GM23248 (cell line): ENCODE measurements around the gene EIF3B. TPM values are rescaled to one million over a fixed set of nuclear protein-coding genes. Genes with fewer than 3 reads are reported as not detected.
A peak's percentile ranks its signal among the peaks of the same experiment; 100 is the strongest.
"Not testable (repeated sequence)": the region's sequence is repeated elsewhere in the genome, so short reads cannot be mapped to it uniquely, and the experiment has no call there.

Experiments
- DNase-seq: peaks from one replicate; pipeline ENCODE4 v3.0.0-alpha.2; 2015
- H2AFZ ChIP-seq: fragments of 200-600 bp; sonication (generic); 2 replicates; pipeline ENCODE4 v1.6.1; 2016; ENCODE audit warnings: antibody characterized with exemption
- H3F3A ChIP-seq: fragments of 200-600 bp; sonication (generic); 2 replicates; pipeline ENCODE4 v1.6.1; 2016; ENCODE audit warnings: mild to moderate bottlenecking, antibody characterized with exemption, mixed run types; ENCODE audit not compliant: insufficient read depth
- H3K27ac ChIP-seq: fragments of 200-600 bp; sonication (generic); 2 replicates; pipeline ENCODE4 v1.5.1; 2016; ENCODE audit warnings: mild to moderate bottlenecking
- H3K27me3 ChIP-seq: fragments of 200-600 bp; sonication (generic); replicated peaks from 2 replicates; pipeline ENCODE4 v1.6.1; 2016; ENCODE audit warnings: mild to moderate bottlenecking; ENCODE audit not compliant: insufficient read depth
- H3K36me3 ChIP-seq: fragments of 200-600 bp; sonication (generic); 2 replicates; pipeline ENCODE4 v1.6.1; 2016; ENCODE audit warnings: low read depth, mild to moderate bottlenecking
- H3K4me1 ChIP-seq: fragments of 200-600 bp; sonication (generic); 2 replicates; pipeline ENCODE4 v1.6.1; 2016; ENCODE audit warnings: mild to moderate bottlenecking; ENCODE audit not compliant: insufficient read depth
- H3K4me2 ChIP-seq: fragments of 200-600 bp; sonication (generic); one replicate; pipeline ENCODE4 v1.6.1; 2016; ENCODE audit warnings: mild to moderate bottlenecking; ENCODE audit not compliant: unreplicated experiment
- H3K4me3 ChIP-seq: fragments of 200-600 bp; sonication (generic); 2 replicates; pipeline ENCODE4 v1.5.1; 2016; ENCODE audit warnings: mild to moderate bottlenecking
- H3K79me2 ChIP-seq: fragments of 200-600 bp; sonication (generic); 2 replicates; pipeline ENCODE4 v1.6.1; 2016; ENCODE audit warnings: mild to moderate bottlenecking; ENCODE audit not compliant: insufficient read depth
- H3K9ac ChIP-seq: fragments of 200-600 bp; sonication (generic); 2 replicates; pipeline ENCODE4 v1.6.1; 2016; ENCODE audit warnings: mild to moderate bottlenecking
- H3K9me2 ChIP-seq: fragments of 200-600 bp; sonication (generic); 2 replicates; pipeline ENCODE4 v1.6.1; 2016; ENCODE audit warnings: mixed run types, mild to moderate bottlenecking, moderate library complexity; ENCODE audit not compliant: insufficient read depth
- H3K9me3 ChIP-seq: fragments of 200-600 bp; sonication (generic); one replicate; pipeline ENCODE4 v1.6.1; 2017; ENCODE audit warnings: low read depth
- H4K20me1 ChIP-seq: fragments of 200-600 bp; sonication (generic); 2 replicates; pipeline ENCODE4 v1.6.0; 2016; ENCODE audit not compliant: insufficient read depth
- EZH2 ChIP-seq: fragments of 200-600 bp; sonication (generic); IDR thresholded peaks from 2 replicates; pipeline ENCODE4 v1.6.1; 2018; ENCODE audit warnings: antibody characterized with exemption, mild to moderate bottlenecking; ENCODE audit not compliant: insufficient read depth, poor library complexity, severe bottlenecking
- EZH2phosphoT487 ChIP-seq: fragments of 200-600 bp; sonication (generic); IDR thresholded peaks from 2 replicates; pipeline ENCODE4 v1.6.1; 2018; ENCODE audit warnings: antibody characterized with exemption, moderate library complexity, mild to moderate bottlenecking, low read depth; ENCODE audit not compliant: insufficient read depth
- WGBS, 2 experiments: methylation state at CpG; one replicate each; pipeline ENCODE4 v1.1.6; 2015 to 2017; ENCODE audit warnings: low lambda C conversion rate in 2 of 2, low coverage in 1 of 2; ENCODE audit errors: missing lambda C conversion rate in 2 of 2; 5-methylcytosine and 5-hydroxymethylcytosine counted together
- in situ Hi-C: fragments of 300-500 bp; cut with MboI; formaldehyde crosslinking; loops from 2 replicates; pipeline ENCODE4 v1.15.0; 2020
- polyA plus RNA-seq: library from polyadenylated mRNA; unstranded; fragments of >200 nt; fragmentation: Nextera tagmentation; extraction: Ambion mirVana; gene quantifications from 2 replicates; pipeline ENCODE4 v1.2.1, GENCODE V29; 2016
- total RNA-seq: library from RNA; depleted of rRNA; stranded (reverse); fragments of >200 nt; shearing (Covaris generic); gene quantifications from 2 replicates; pipeline ENCODE4 v1.2.3, GENCODE V29; 2014

EIF3B gene
- total and polyA plus RNA-seq, 2 experiments from 2014 or later, result 79.5 to 180 TPM

GRCh38 chr7:2387897-2388636, 33.4 kb downstream of the EIF3B start:
- no peak for TF ChIP-seq EZH2phosphoT487
- TF ChIP-seq EZH2, result no peak
- no peaks in the 10 kb centered on the region for H3K36me3 ChIP-seq
- no peaks in the 10 kb centered on the region for H3K27me3 ChIP-seq
- H3K9me3 ChIP-seq, result no peaks in the 10 kb centered on the region
- DNase-seq, result no peak
- 96% methylated on average over 29 to 31 of the region's 31 CpGs for WGBS, 2 experiments
- H2AFZ ChIP-seq, result no peak overlapping the region
- no peak overlapping the region for H3K27ac ChIP-seq
- no peaks in the 10 kb centered on the region for H3F3A ChIP-seq
- no peaks in the 10 kb centered on the region for H3K79me2 ChIP-seq
- no peak overlapping the region for H3K4me3 ChIP-seq
- H4K20me1 ChIP-seq, result no peaks in the 10 kb centered on the region
- H3K4me1 ChIP-seq, result no peaks in the 10 kb centered on the region
- H3K9me2 ChIP-seq, result no peaks in the 10 kb centered on the region
- H3K4me2 ChIP-seq, result no peak overlapping the region
- in situ Hi-C loops, result no loop called here
- H3K9ac ChIP-seq, result no peak overlapping the region

GRCh38 chr7:2388637-2388954, 34.0 kb downstream of the EIF3B start:
- peaks cover 4% of the 10 kb centered on the region; the same call in 1 of the 2 replicates for H3F3A ChIP-seq
- no peak overlapping the region for H3K4me3 ChIP-seq
- TF ChIP-seq EZH2phosphoT487 (no peak), EZH2 (no peak)
- no peaks in the 10 kb centered on the region for H3K4me1 ChIP-seq
- H3K27me3 ChIP-seq, result no peaks in the 10 kb centered on the region
- no peak for DNase-seq
- H2AFZ ChIP-seq, result no peak overlapping the region
- H3K4me2 ChIP-seq, result no peak overlapping the region
- 85 to 100% methylated on average over 4 to 5 of the region's 5 CpGs for WGBS, 2 experiments
- no peaks in the 10 kb centered on the region for H3K9me3 ChIP-seq
- H3K9ac ChIP-seq, result no peak overlapping the region
- H4K20me1 ChIP-seq, result no peaks in the 10 kb centered on the region
- no peak overlapping the region for H3K27ac ChIP-seq
- H3K79me2 ChIP-seq, result no peaks in the 10 kb centered on the region
- no peaks in the 10 kb centered on the region for H3K36me3 ChIP-seq
- in situ Hi-C loops, result no loop called here
- H3K9me2 ChIP-seq, result no peaks in the 10 kb centered on the region

GRCh38 chr7:2390020-2390816, 35.6 kb downstream of the EIF3B start:
- H3K27me3 ChIP-seq, H4K20me1 ChIP-seq, H3K36me3 ChIP-seq, H3F3A ChIP-seq, H2AFZ ChIP-seq, H3K27ac ChIP-seq, H3K4me1 ChIP-seq, DNase-seq, in situ Hi-C loops, H3K4me3 ChIP-seq, H3K9me2 ChIP-seq, H3K9me3 ChIP-seq, H3K79me2 ChIP-seq, H3K4me2 ChIP-seq, H3K9ac ChIP-seq: not testable (repeated sequence)
- WGBS, 2 experiments, result 70 to 74% methylated on average over 16 of the region's 16 CpGs

DNA sequence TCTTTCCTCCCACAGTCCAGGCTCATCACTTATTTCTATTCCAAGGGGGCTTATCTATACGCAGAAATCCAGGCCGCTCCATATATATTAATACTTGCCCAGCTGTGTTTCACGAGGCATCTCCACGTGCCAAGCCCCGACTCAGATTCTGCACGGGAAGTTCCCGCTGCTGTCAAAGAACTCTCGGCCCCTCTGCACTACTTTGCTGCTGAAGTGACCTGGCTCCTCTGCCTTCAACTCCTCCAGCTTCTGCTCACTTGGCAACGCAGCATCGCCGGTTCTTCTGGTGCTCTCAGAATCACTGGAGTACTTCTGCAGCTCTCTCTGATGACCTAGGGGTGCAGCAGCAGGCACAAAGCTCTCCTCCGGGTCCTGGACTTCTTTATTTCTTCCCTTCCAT, 39.1 kb downstream of the EIF3B start:
- no peak for DNase-seq
- no peaks in the 10 kb centered on the region for H3K27me3 ChIP-seq
- H3K9me3 ChIP-seq, result no peaks in the 10 kb centered on the region
- 0 out of 2 replicates have a peak overlapping the region, but pooled peaks have one; percentile 30 for H2AFZ ChIP-seq
- no peak overlapping the region for H3K9ac ChIP-seq
- no peaks in the 10 kb centered on the region for H3K9me2 ChIP-seq
- H3K79me2 ChIP-seq, result no peaks in the 10 kb centered on the region
- H3F3A ChIP-seq, result peaks cover 5% of the 10 kb centered on the region; the same call in 1 of the 2 replicates
- in situ Hi-C loops, result no loop called here
- no peaks in the 10 kb centered on the region for H4K20me1 ChIP-seq
- no peak for TF ChIP-seq EZH2
- no peak for TF ChIP-seq EZH2phosphoT487
- no peak overlapping the region for H3K27ac ChIP-seq
- H3K36me3 ChIP-seq, result no peaks in the 10 kb centered on the region
- H3K4me3 ChIP-seq, result no peak overlapping the region
- H3K4me1 ChIP-seq, result no peaks in the 10 kb centered on the region
- WGBS, 2 experiments, result 15 to 20% methylated on average over 12 of the region's 12 CpGs
- H3K4me2 ChIP-seq, result no peak overlapping the region
